Transverse colon (tissue), 4 donors: ENCODE measurements around the gene PHLDB2. TPM values are rescaled to one million over a fixed set of nuclear protein-coding genes. Genes with fewer than 3 reads are reported as not detected.

Source experiments
- DNase-seq: peaks from one replicate; pipeline ENCODE4 v3.0.0-alpha.2; 2019
- H3K27ac ChIP-seq, 4 donors: fragments of 200-600 bp; sonication (generic); 2 replicates each; pipeline ENCODE4 v1.5.1; 2016 to 2018; ENCODE audit warnings: inconsistent platforms in 4 of 4
- H3K27me3 ChIP-seq: fragments of 200-600 bp; sonication (generic); 2 replicates; pipeline ENCODE4 v1.5.1; 2017; ENCODE audit warnings: inconsistent platforms
- H3K36me3 ChIP-seq, 4 donors: fragments of 200-600 bp; sonication (generic); 2 replicates each; pipeline ENCODE4 v1.5.1; 2017 to 2019; ENCODE audit warnings: inconsistent platforms in 4 of 4
- H3K4me1 ChIP-seq, 4 donors: fragments of 200-600 bp; sonication (generic); 2 replicates each; pipeline ENCODE4 v1.5.1; 2017 to 2020; ENCODE audit warnings: inconsistent platforms in 4 of 4
- H3K4me3 ChIP-seq, 4 donors: fragments of 200-600 bp; sonication (generic); 1 replicate in 1 of 4; 2 replicates in 3 of 4; pipeline versions ENCODE4 v1.5.1 to v1.6.1; 2017 to 2019; ENCODE audit warnings: inconsistent platforms in 4 of 4
- H3K9me3 ChIP-seq, 2 donors: fragments of 200-600 bp; sonication (generic); 2 replicates each; pipeline ENCODE4 v1.5.1; 2017 to 2019; ENCODE audit warnings: inconsistent platforms in 2 of 2
- CTCF ChIP-seq, 5 experiments: fragments of 200-600 bp in 3 of 5; fragments of 450-650 bp in 2 of 5; sonication (generic) in 3 of 5; IDR thresholded peaks; 1 replicate in 2 of 5; 2 replicates in 3 of 5; pipeline ENCODE4 v1.5.1; 2016 to 2017; ENCODE audit warnings: antibody characterized with exemption in 5 of 5, inconsistent platforms in 3 of 5, mild to moderate bottlenecking in 2 of 5, moderate library complexity in 1 of 5
- EP300 ChIP-seq: sonication (generic); formaldehyde crosslinking; IDR thresholded peaks from one replicate; pipeline ENCODE4 v1.6.1; 2017; ENCODE audit warnings: antibody characterized with exemption, low read depth
- POLR2A ChIP-seq: fragments of 450-650 bp; IDR thresholded peaks from one replicate; pipeline ENCODE4 v1.6.1; 2016; ENCODE audit warnings: antibody characterized with exemption, mild to moderate bottlenecking, moderate library complexity
- POLR2AphosphoS5 ChIP-seq, 3 donors: sonication (generic); formaldehyde crosslinking; IDR thresholded peaks; one replicate each; pipeline ENCODE4 v1.6.1; 2016; ENCODE audit warnings: antibody characterized with exemption in 3 of 3
- WGBS, 2 donors: methylation state at CpG; one replicate each; pipeline ENCODE4 v1.1.5; 2018; ENCODE audit warnings: low coverage in 1 of 2; 5-methylcytosine and 5-hydroxymethylcytosine counted together
- in situ Hi-C, 4 donors: fragments of 200-750 bp; cut with MboI; loops; one replicate each; pipeline versions ENCODE4 v1.15.0 to v1.15.1; 2017; ENCODE audit warnings: low sequenced_read_pairs in 3 of 4, low pct_ligation_motif_present in 1 of 4, low pct_unique_long_range_greater_than_20kb in 1 of 4
- intact Hi-C: fragments of 100-400 bp; cut with DNase I; formaldehyde crosslinking; loops from one replicate; pipeline ENCODE4 v1.15.1; 2023; ENCODE audit warnings: low total_unique reads
- total RNA-seq, 4 donors: library from RNA; depleted of rRNA; stranded (reverse); fragments of >200 nt; gene quantifications; one replicate each; pipeline ENCODE4 v1.1.0, GENCODE V29; 2016

Gene PHLDB2
- total RNA-seq, 4 donors from 2014 or later = 20.3 to 43.8 (median 24.5) TPM

DNA sequence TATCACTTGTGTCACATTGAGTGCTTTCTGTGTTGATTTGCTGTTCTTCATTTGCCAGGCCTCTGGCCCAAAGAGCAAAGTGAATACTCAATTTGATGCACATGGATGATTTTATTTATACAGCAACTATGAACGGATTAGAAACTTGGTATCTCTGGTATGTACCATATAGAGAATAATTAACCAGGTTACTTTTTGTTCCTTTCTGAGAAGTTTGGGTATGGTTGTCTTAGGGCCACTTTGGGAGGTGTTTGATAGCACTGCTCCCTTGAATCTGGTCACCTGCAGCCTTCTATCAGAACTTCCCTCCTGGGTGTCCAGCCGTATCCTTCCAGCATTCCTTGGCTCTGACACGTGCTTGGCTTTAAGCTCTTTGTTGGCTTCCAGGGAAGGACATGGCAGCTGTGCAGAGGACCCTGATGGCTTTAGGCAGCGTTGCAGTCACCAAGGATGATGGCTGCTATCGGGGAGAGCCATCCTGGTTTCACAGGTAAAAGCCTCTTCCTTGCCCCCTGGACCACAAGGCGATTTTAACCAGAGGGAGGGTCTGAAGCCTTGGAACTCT lies 152.4 kb downstream of the PHLDB2 start:
- WGBS, 2 donors = 70 to 80% methylated on average over 1 to 6 of the region's 6 CpGs
- H3K4me3 ChIP-seq = no peak overlapping the region
- no peak for TF ChIP-seq EP300
- TF ChIP-seq POLR2A = no peak
- TF ChIP-seq CTCF (IDR thresholded peaks at IDR 0.05) = no peak
- no peak for TF ChIP-seq POLR2AphosphoS5 (IDR thresholded peaks at IDR 0.05)
- no peaks in the 10 kb centered on the region for H3K36me3 ChIP-seq
- no peaks in the 10 kb centered on the region for H3K27me3 ChIP-seq
- no peak for DNase-seq
- in situ Hi-C loops (no loop called here), intact Hi-C loops (no loop called here)
- no peak overlapping the region for H3K27ac ChIP-seq
- no peaks in the 10 kb centered on the region for H3K9me3 ChIP-seq
- peaks cover 0 to 9% (median 0%) of the 10 kb centered on the region in 4 donors for H3K4me1 ChIP-seq

DNA sequence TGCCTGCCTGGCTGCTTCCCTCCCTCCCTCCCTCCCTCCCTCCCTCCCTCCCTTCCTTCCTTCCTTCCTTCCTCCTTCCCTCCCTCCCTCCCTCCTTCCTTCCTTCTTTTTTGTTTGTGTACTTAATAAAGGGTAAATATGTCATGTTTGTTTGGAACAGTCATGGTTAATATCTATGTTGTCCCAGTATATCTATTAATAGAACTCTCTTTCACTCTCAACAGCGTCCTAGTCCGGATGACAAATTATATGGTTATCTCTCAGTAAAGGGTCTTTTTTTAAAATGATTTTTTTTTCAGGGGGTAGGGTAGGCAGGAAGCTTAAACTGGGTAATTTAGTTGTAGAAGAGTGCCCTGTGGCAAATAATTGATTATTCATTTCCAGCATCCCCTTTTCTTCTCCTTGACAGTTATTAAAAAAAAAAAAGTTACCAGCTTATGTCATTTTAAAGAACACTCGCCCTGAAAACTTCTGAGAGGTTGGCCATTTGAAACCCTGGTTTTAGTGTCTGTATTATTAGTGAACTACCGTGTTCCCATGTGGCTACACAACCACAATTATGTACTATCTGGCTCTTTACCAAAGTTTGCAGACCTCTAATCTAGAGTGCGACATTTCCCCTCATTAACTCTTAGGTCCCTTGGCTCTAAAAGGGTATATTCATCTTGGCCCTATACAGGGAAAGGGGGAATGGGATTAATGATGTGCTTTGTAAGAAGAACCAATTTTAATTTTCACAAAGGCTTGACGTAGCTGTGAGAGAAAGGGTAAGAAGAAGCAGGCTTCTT lies 153.3 kb downstream of the PHLDB2 start:
- Histone ChIP-seq H3K27ac (no peak overlapping the region), H3K36me3 (no peaks in the 10 kb centered on the region), H3K4me3 (no peak overlapping the region), H3K27me3 (no peaks in the 10 kb centered on the region), H3K9me3 (no peaks in the 10 kb centered on the region), H3K4me1 (peaks cover 0 to 9% (median 0%) of the 10 kb centered on the region in 4 donors)
- in situ Hi-C loops (no loop called here), intact Hi-C loops (no loop called here)
- 71 to 100% methylated on average over 3 to 6 of the region's 6 CpGs for WGBS, 2 donors
- no peak for TF ChIP-seq CTCF (IDR thresholded peaks at IDR 0.05)
- no peak for TF ChIP-seq POLR2A
- no peak for TF ChIP-seq EP300
- TF ChIP-seq POLR2AphosphoS5 (IDR thresholded peaks at IDR 0.05) = no peak
- no peak for DNase-seq

DNA sequence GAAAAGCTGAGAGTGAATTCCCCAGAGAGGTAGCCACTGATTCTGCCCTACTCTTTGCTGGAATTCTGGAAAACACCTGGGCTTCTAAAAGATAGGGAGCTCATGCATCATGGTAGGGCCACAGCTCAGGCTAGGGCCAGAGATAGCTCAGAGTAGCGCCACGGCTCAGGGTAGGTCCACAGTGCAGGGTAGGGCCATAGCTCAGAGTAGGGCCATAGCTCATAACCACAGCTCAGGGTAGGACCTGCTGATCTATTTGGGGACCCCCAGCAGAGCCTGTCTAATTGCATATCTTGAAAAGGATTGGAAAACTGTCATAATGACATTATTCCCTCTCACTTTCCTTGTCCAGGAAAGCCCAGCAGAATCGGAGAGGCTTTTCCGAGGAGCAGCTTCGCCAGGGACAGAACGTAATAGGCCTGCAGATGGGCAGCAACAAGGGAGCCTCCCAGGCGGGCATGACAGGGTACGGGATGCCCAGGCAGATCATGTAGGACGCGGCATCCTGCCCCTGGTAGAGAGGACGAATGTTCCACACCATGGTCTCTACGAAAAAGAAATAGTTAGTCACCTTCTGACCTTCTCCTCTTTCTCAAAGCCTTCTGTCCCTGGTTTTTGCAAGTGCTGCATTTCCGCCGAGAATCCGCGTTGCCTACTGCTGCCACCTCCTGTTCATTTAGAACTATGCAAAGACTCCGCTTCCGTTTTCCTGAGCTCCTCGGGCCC lies 154.2 kb downstream of the PHLDB2 start:
- Histone ChIP-seq H3K4me3 (no peak overlapping the region), H3K4me1 (peaks cover 0 to 9% (median 0%) of the 10 kb centered on the region in 4 donors), H3K27me3 (no peaks in the 10 kb centered on the region), H3K9me3 (no peaks in the 10 kb centered on the region), H3K27ac (no peak overlapping the region), H3K36me3 (no peaks in the 10 kb centered on the region)
- in situ Hi-C loops = no loop called here
- WGBS, 2 donors = 5 to 44% methylated on average over 10 to 19 of the region's 19 CpGs
- intact Hi-C loops = no loop called here
- peak; percentile 46 for DNase-seq
- TF ChIP-seq POLR2AphosphoS5 (IDR thresholded peaks at IDR 0.05) (no peak), EP300 (no peak), CTCF (IDR thresholded peaks at IDR 0.05) (peak; percentile 55 to 67 (median 64)), POLR2A (no peak)

- in situ Hi-C loops (no loop called here), intact Hi-C loops (loop anchor here (1.0 kb wide), 1 partner anchor 346 kb away; no protein-coding TSS in a partner anchor)
- Histone ChIP-seq H3K36me3 (no peaks in the 10 kb centered on the region), H3K4me3 (no peak overlapping the region), H3K27ac (no peak overlapping the region), H3K4me1 (peaks cover 0 to 9% (median 0%) of the 10 kb centered on the region in 4 donors), H3K9me3 (no peaks in the 10 kb centered on the region), H3K27me3 (no peaks in the 10 kb centered on the region)
- no peak for DNase-seq
- TF ChIP-seq CTCF (IDR thresholded peaks at IDR 0.05) = no peak
- no peak for TF ChIP-seq POLR2A
- TF ChIP-seq POLR2AphosphoS5 (IDR thresholded peaks at IDR 0.05) = no peak
- TF ChIP-seq EP300 = no peak
- 55 to 61% methylated on average over 5 of the region's 5 CpGs for WGBS, 2 donors
Measured at GRCh38 chr3:112013784-112014143, 154.7 kb downstream of the PHLDB2 start.
